AG04450 (cell line): ENCODE data around the gene KATNA1. TPM values are rescaled to one million over a fixed set of nuclear protein-coding genes. Genes with fewer than 3 reads are reported as not detected.

Experiments
- CTCF ChIA-PET: fragments of 300-600, 350-600 bp; formaldehyde crosslinking; extraction: SDS; loops from one replicate; lab custom pipeline; 2022; ENCODE audit warnings: antibody characterized with exemption, inconsistent platforms; lab: Charles Lee
- POLR2A ChIA-PET: fragments of 350-600 bp; formaldehyde crosslinking; extraction: SDS; loops from one replicate; lab custom pipeline; 2021; ENCODE audit warnings: antibody characterized with exemption, inconsistent platforms; lab: Yijun Ruan, JAX
- DNase-seq: peaks from one replicate; pipeline ENCODE4 v3.0.0-alpha.2; 2011; ENCODE audit warnings: low read depth, low spot score
- H3K27ac ChIP-seq: one replicate; pipeline ENCODE4 v1.5.1; 2012; ENCODE audit warnings: low read depth, low read length, control low read depth
- H3K27me3 ChIP-seq: one replicate; pipeline ENCODE4 v1.6.0; 2012; ENCODE audit warnings: low read length; ENCODE audit not compliant: control insufficient read depth, insufficient read depth
- H3K4me3 ChIP-seq: 2 replicates; pipeline ENCODE4 v1.5.1; 2011; ENCODE audit warnings: mild to moderate bottlenecking, low read depth, low read length, control low read depth
- H3K9me3 ChIP-seq: 2 replicates; pipeline ENCODE4 v1.5.1; 2012; ENCODE audit warnings: low read length; ENCODE audit not compliant: control insufficient read depth, insufficient read depth
- CTCF ChIP-seq: IDR thresholded peaks from 2 replicates; pipeline ENCODE4 v1.5.1; 2011; ENCODE audit warnings: low read depth, low read length, control low read depth, inconsistent platforms
- polyA minus RNA-seq: library from RNA; depleted of rRNA, polyadenylated mRNA; stranded (reverse); fragments of >200 nt; gene quantifications from 2 replicates; pipeline ENCODE4 v1.2.3, GENCODE V29; 2011; rRNA and poly(A)+ RNA removed
- polyA plus RNA-seq: library from polyadenylated mRNA; depleted of rRNA; stranded (reverse); fragments of >200 nt; gene quantifications from 2 replicates; pipeline ENCODE4 v1.2.3, GENCODE V29; 2011; rRNA removed

Gene KATNA1
- polyA plus RNA-seq (27.4 and 37.4 TPM in 2 replicates), polyA minus RNA-seq (14.0 and 20.9 TPM in 2 replicates)

GRCh38 chr6:149648148-149649145 lies at the start of gene KATNA1:
KATNA1 (minus strand) TSS chr6:149648714; CDS start chr6:149638547, 10,167 bp downstream.
- Histone ChIP-seq H3K9me3 (no peaks in the 10 kb centered on the region; the same call in 1 of the 2 replicates), H3K27ac (peak within 1 kb of the TSS; percentile 22), H3K27me3 (no peaks in the 10 kb centered on the region), H3K4me3 (peak within 1 kb of the TSS; percentile 92)
- CTCF ChIA-PET, result interaction anchor here (0.6 to 1.2 kb wide), 2 partner anchors 76 to 215 kb away, joined by 3 read pairs; no protein-coding TSS in a partner anchor
- peak; percentile 10 for DNase-seq
- POLR2A ChIA-PET, result interaction anchor here (0.6 kb wide), 1 partner anchor 10 kb away, joined by 5 read pairs; no protein-coding TSS in a partner anchor
- no peak for TF ChIP-seq CTCF

- CTCF ChIA-PET, result no interaction called here
- Histone ChIP-seq H3K27me3 (no peaks in the 10 kb centered on the region), H3K27ac (no peak overlapping the region), H3K4me3 (no peak overlapping the region), H3K9me3 (no peaks in the 10 kb centered on the region)
- TF ChIP-seq CTCF, result no peak
- DNase-seq, result no peak
- POLR2A ChIA-PET, result no interaction called here
These were observed 49.7 kb upstream of the KATNA1 start for GRCh38 chr6:149698175-149698574.

GRCh38 chr6:149696901-149697300 lies 48.4 kb upstream of the KATNA1 start:
- no peak overlapping the region for H3K27ac ChIP-seq
- H3K27me3 ChIP-seq, result no peaks in the 10 kb centered on the region
- H3K4me3 ChIP-seq, result no peak overlapping the region
- no peaks in the 10 kb centered on the region for H3K9me3 ChIP-seq
- TF ChIP-seq CTCF, result no peak
- POLR2A ChIA-PET, result interaction anchor here (0.6 to 0.9 kb wide), 3 partner anchors 17 to 1604 kb away, joined by 3 to 7 read pairs (median 3); partner anchors contain the start of gene LATS1
- DNase-seq, result no peak
- CTCF ChIA-PET, result no interaction called here

- Histone ChIP-seq H3K27me3 (no peaks in the 10 kb centered on the region), H3K4me3 (no peak overlapping the region), H3K9me3 (no peaks in the 10 kb centered on the region), H3K27ac (no peak overlapping the region)
- CTCF ChIA-PET, result interaction anchor here (0.6 kb wide), 1 partner anchor 10 kb away, joined by 3 read pairs; no protein-coding TSS in a partner anchor
- DNase-seq, result no peak
- POLR2A ChIA-PET, result no interaction called here
- TF ChIP-seq CTCF, result no peak
These were observed 46.4 kb upstream of the KATNA1 start for GRCh38 chr6:149694921-149695320.

- H3K9me3 ChIP-seq, result no peaks in the 10 kb centered on the region
- H3K27ac ChIP-seq, result no peak overlapping the region
- no peak for DNase-seq
- TF ChIP-seq CTCF, result no peak
- POLR2A ChIA-PET, result no interaction called here
- no peaks in the 10 kb centered on the region for H3K27me3 ChIP-seq
- no peak overlapping the region for H3K4me3 ChIP-seq
- CTCF ChIA-PET, result no interaction called here
These were observed 42.7 kb upstream of the KATNA1 start for GRCh38 chr6:149691201-149691600.
